HCT116 (cell line): ENCODE data around the gene CGB7. TPM values are rescaled to one million over a fixed set of nuclear protein-coding genes. Genes with fewer than 3 reads are reported as not detected.
"Not testable (repeated sequence)": the region's sequence is repeated elsewhere in the genome, so short reads cannot be mapped to it uniquely, and the experiment has no call there.

Experiments used
- ATAC-seq: fragments of 200-7000 bp; cut with Tn5 transposase; 2 replicates; pipeline ENCODE4 v1.9.1; 2020; ENCODE audit warnings: mild to moderate bottlenecking, moderate library complexity
- BruUV-seq: library from RNA; stranded (reverse); fragments of 400-500 nt; replicated peaks from 2 replicates; lab custom pipeline; 2021; lab: Mats Ljungman, UMichigan
- CTCF ChIA-PET: fragments of 300-600 bp; sonication (Branson Sonifier 250); formaldehyde crosslinking; loops from one replicate; lab custom pipeline; 2021; ENCODE audit warnings: antibody characterized with exemption; lab: Charles Lee
- POLR2A ChIA-PET: fragments of 300-600, 350-600 bp; sonication (Branson Sonifier 250); formaldehyde crosslinking; loops from one replicate; lab custom pipeline; 2021; ENCODE audit warnings: antibody characterized with exemption; lab: Charles Lee
- RAD21 ChIA-PET, 2 experiments: fragments of 300-600 bp; sonication (Branson Sonifier 250); formaldehyde crosslinking; loops; one replicate each; lab custom pipeline; 2023; ENCODE audit warnings: low total read pairs in 2 of 2; ENCODE audit not compliant: uncharacterized antibody in 2 of 2, unreplicated experiment in 2 of 2, low non-redundant PET in 1 of 2; lab: Charles Lee
- DNase-seq: peaks from one replicate; pipeline ENCODE4 v3.0.0-alpha.2; 2010; ENCODE audit warnings: low read depth, low spot score
- H2AFZ ChIP-seq: fragments of 200-600 bp; shearing (Covaris generic), sonication (generic); 2 replicates; pipeline ENCODE4 v1.6.1; 2017; ENCODE audit warnings: low read depth, mixed run types, mixed read lengths, antibody characterized with exemption, low read length; ENCODE audit not compliant: poor library complexity, severe bottlenecking
- H3K27ac ChIP-seq: 2 replicates; pipeline ENCODE4 v1.5.1; 2012; ENCODE audit warnings: low read depth, low read length
- H3K27me3 ChIP-seq: fragments of 200-600 bp; sonication (generic); 2 replicates; pipeline ENCODE4 v1.6.1; 2016; ENCODE audit warnings: mixed run types, low read length, mixed read lengths; ENCODE audit not compliant: insufficient read depth
- H3K36me3 ChIP-seq, 2 experiments: fragments of 200-500 bp in 1 of 2; fragments of 200-600 bp in 1 of 2; sonication (Bioruptor generic) in 1 of 2; sonication (generic) in 1 of 2; 2 replicates each; pipeline versions ENCODE4 v1.5.1 to v1.6.1; 2014 to 2016; ENCODE audit warnings: low read length in 2 of 2, inconsistent platforms in 1 of 2, mixed read lengths in 1 of 2, mixed run types in 1 of 2; ENCODE audit not compliant: insufficient read depth in 2 of 2, control insufficient read depth in 1 of 2
- H3K4me1 ChIP-seq, 2 experiments: fragments of 200-600 bp in 1 of 2; sonication (generic) in 1 of 2; 2 replicates each; pipeline versions ENCODE4 v1.5.1 to v1.6.1; 2012 to 2017; ENCODE audit warnings: low read length in 2 of 2, inconsistent platforms in 1 of 2, mild to moderate bottlenecking in 1 of 2, mixed read lengths in 1 of 2, mixed run types in 1 of 2, moderate library complexity in 1 of 2; ENCODE audit not compliant: insufficient read depth in 2 of 2, control insufficient read depth in 1 of 2
- H3K4me2 ChIP-seq: fragments of 200-600 bp; sonication (generic); 2 replicates; pipeline ENCODE4 v1.6.1; 2017; ENCODE audit warnings: mixed run types, low read length, mixed read lengths
- H3K4me3 ChIP-seq, 2 experiments: fragments of 200-600 bp in 1 of 2; sonication (generic) in 1 of 2; replicated peaks in 1 of 2; 2 replicates each; pipeline ENCODE4 v1.5.1; 2011 to 2016; ENCODE audit warnings: low read length in 2 of 2, control low read depth in 1 of 2, low read depth in 1 of 2, mild to moderate bottlenecking in 1 of 2, mixed read lengths in 1 of 2, mixed run types in 1 of 2
- H3K79me2 ChIP-seq: fragments of 200-600 bp; sonication (generic); 2 replicates; pipeline ENCODE4 v1.6.1; 2017; ENCODE audit warnings: mild to moderate bottlenecking, mixed run types, low read length, moderate library complexity, mixed read lengths; ENCODE audit not compliant: insufficient read depth
- H3K9ac ChIP-seq: fragments of 200-600 bp; sonication (generic); 2 replicates; pipeline ENCODE4 v1.6.1; 2016; ENCODE audit warnings: low read length, mixed read lengths
- H3K9me2 ChIP-seq: fragments of 200-600 bp; sonication (generic), shearing (Covaris generic); 2 replicates; pipeline ENCODE4 v1.6.1; 2017; ENCODE audit warnings: mixed run types, mild to moderate bottlenecking, moderate library complexity; ENCODE audit not compliant: insufficient read depth
- H3K9me3 ChIP-seq, 2 experiments: fragments of 200-500 bp in 1 of 2; fragments of 200-600 bp in 1 of 2; sonication (Bioruptor generic) in 1 of 2; sonication (generic) in 1 of 2; 2 replicates each; pipeline ENCODE4 v1.6.1; 2014 to 2017; ENCODE audit warnings: low read length in 2 of 2, mixed read lengths in 2 of 2, inconsistent platforms in 1 of 2, low read depth in 1 of 2, mild to moderate bottlenecking in 1 of 2, mixed run types in 1 of 2, moderate library complexity in 1 of 2; ENCODE audit not compliant: control insufficient read depth in 1 of 2, insufficient read depth in 1 of 2
- H4K20me1 ChIP-seq: fragments of 200-600 bp; sonication (generic), shearing (Covaris generic); 2 replicates; pipeline ENCODE4 v1.6.1; 2017; ENCODE audit warnings: mixed run types, mild to moderate bottlenecking, moderate library complexity; ENCODE audit not compliant: insufficient read depth
- ATF3 ChIP-seq: IDR thresholded peaks from 2 replicates; pipeline ENCODE4 v1.6.1; 2012
- CEBPB ChIP-seq: IDR thresholded peaks from 2 replicates; pipeline ENCODE4 v1.6.1; 2012; ENCODE audit warnings: low read depth
- CTCF ChIP-seq, 3 experiments: fragments of 200-600 bp in 1 of 3; sonication (generic) in 1 of 3; IDR thresholded peaks in 2 of 3; conservative IDR thresholded peaks in 1 of 3; 2 replicates each; pipeline ENCODE4 v1.5.1; 2012 to 2017; ENCODE audit warnings: low read depth in 2 of 3, low read length in 2 of 3, antibody characterized with exemption in 1 of 3, borderline replicate concordance in 1 of 3, control low read depth in 1 of 3, mild to moderate bottlenecking in 1 of 3, mixed read lengths in 1 of 3, mixed run types in 1 of 3, moderate library complexity in 1 of 3; ENCODE audit not compliant: insufficient read depth in 1 of 3
- EZH2 ChIP-seq: fragments of 200-600 bp; sonication (generic); IDR thresholded peaks from 2 replicates; pipeline ENCODE4 v1.6.1; 2017; ENCODE audit warnings: antibody characterized with exemption, mixed run types
- FOSL1 ChIP-seq: IDR thresholded peaks from 2 replicates; pipeline ENCODE4 v1.6.1; 2012; ENCODE audit warnings: low read depth
- JUND ChIP-seq: IDR thresholded peaks from 2 replicates; pipeline ENCODE4 v1.6.1; 2012
- POLR2A ChIP-seq: IDR thresholded peaks from 2 replicates; pipeline ENCODE4 v1.7.0; 2011; ENCODE audit warnings: borderline replicate concordance; ENCODE audit not compliant: insufficient read depth, insufficient read length; ENCODE audit errors: extremely low read depth
- POLR2AphosphoS5 ChIP-seq: IDR thresholded peaks from 2 replicates; pipeline ENCODE4 v1.6.1; 2011; ENCODE audit warnings: mild to moderate bottlenecking, low read depth, low read length, moderate library complexity
- SP1 ChIP-seq: IDR thresholded peaks from 2 replicates; pipeline ENCODE4 v1.6.1; 2012; ENCODE audit warnings: low read depth
- SRF ChIP-seq: IDR thresholded peaks from 2 replicates; pipeline ENCODE4 v1.6.1; 2012; ENCODE audit warnings: low read depth
- intact Hi-C: fragments of 100-400 bp; cut with micrococcal nuclease; formaldehyde crosslinking; loops from 2 replicates; pipeline ENCODE4 v1.10.0; 2022
- total RNA-seq: library from RNA; stranded (reverse); gene quantifications from one replicate; pipeline ENCODE4 v1.2.1, GENCODE V29; 2021; ENCODE audit not compliant: unreplicated experiment

Gene CGB7
- total RNA-seq, 1 experiment from 2014 or later, result 5.4 TPM

GRCh38 chr19:49043548-49043947 is 14.0 kb downstream of the CGB7 start, which contains the start of gene CGB5:
TSS of gene CGB5 (plus strand) at chr19:49043848. CDS start at chr19:49044210, 362 bp downstream.
- RAD21 ChIA-PET, H3K4me3 ChIP-seq, H4K20me1 ChIP-seq, H3K79me2 ChIP-seq, H3K9me2 ChIP-seq, POLR2A ChIA-PET, H3K9ac ChIP-seq, DNase-seq, intact Hi-C loops, CTCF ChIA-PET, H2AFZ ChIP-seq, ATAC-seq, BruUV-seq, H3K36me3 ChIP-seq, H3K9me3 ChIP-seq, H3K27me3 ChIP-seq: not testable (repeated sequence)
- Histone ChIP-seq H3K4me2 (peak within 1 kb of the TSS; percentile 70), H3K4me1 (peaks cover 19 to 38% of the 10 kb centered on the region in 2 experiments), H3K27ac (peak within 1 kb of the TSS; percentile 31; the same call in 1 of the 2 replicates)

GRCh38 chr19:49042666-49043065 is 14.9 kb downstream of the CGB7 start:
- H3K27me3 ChIP-seq, RAD21 ChIA-PET, H4K20me1 ChIP-seq, H3K79me2 ChIP-seq, H3K9me2 ChIP-seq, DNase-seq, BruUV-seq, H3K4me3 ChIP-seq, CTCF ChIA-PET, H3K9me3 ChIP-seq, intact Hi-C loops, H3K36me3 ChIP-seq, ATAC-seq, H2AFZ ChIP-seq: not testable (repeated sequence)
- POLR2A ChIA-PET, result interaction anchor here (0.6 kb wide), 1 partner anchor 436 kb away, joined by 3 read pairs; no protein-coding TSS in a partner anchor
- Histone ChIP-seq H3K4me1 (peaks cover 25 to 45% of the 10 kb centered on the region in 2 experiments), H3K9ac (peak overlapping the region; percentile 45), H3K27ac (peak overlapping the region; percentile 31; the same call in 1 of the 2 replicates), H3K4me2 (peak overlapping the region; percentile 70)

- H3K27ac ChIP-seq, result peak overlapping the region; percentile 31
- POLR2A ChIA-PET, result interaction anchor here (0.6 kb wide), 1 partner anchor 437 kb away, joined by 3 read pairs; no protein-coding TSS in a partner anchor
- no peaks in the 10 kb centered on the region for H3K9me3 ChIP-seq
- H4K20me1 ChIP-seq, result no peaks in the 10 kb centered on the region
- peak overlapping the region; percentile 70 for H3K4me2 ChIP-seq
- peak overlapping the region; percentile 45 for H3K9ac ChIP-seq
- no peaks in the 10 kb centered on the region for H3K27me3 ChIP-seq
- no peak overlapping the region for H3K4me3 ChIP-seq
- H3K9me2 ChIP-seq, result no peaks in the 10 kb centered on the region
- intact Hi-C loops, result no loop called here
- BruUV-seq, result no TSS peak
- CTCF ChIA-PET, result no interaction called here
- H3K79me2 ChIP-seq, result no peaks in the 10 kb centered on the region
- H3K36me3 ChIP-seq, result no peaks in the 10 kb centered on the region
- DNase-seq (no peak), ATAC-seq (peak; percentile 68)
- no peak overlapping the region for H2AFZ ChIP-seq
- peaks cover 25 to 45% of the 10 kb centered on the region in 2 experiments for H3K4me1 ChIP-seq
- RAD21 ChIA-PET, result no interaction called here
- TF ChIP-seq JUND, result peak; percentile 62
- TF ChIP-seq SP1, result peak; percentile 47
- 0 out of 2 replicates have a peak, but pooled peaks have one; percentile 16 for TF ChIP-seq POLR2AphosphoS5
- TF ChIP-seq CEBPB, result no peak
- TF ChIP-seq CTCF (IDR thresholded peaks at IDR 0.05 in 2 of 3, conservative IDR thresholded peaks at IDR 0.05 in 1 of 3; ENCODE audit: borderline replicate concordance in 1 of 3, insufficient read depth in 1 of 3, low read depth in 2 of 3, low read length in 2 of 3), result no peak
- TF ChIP-seq ATF3, result no peak
- no peak for TF ChIP-seq SRF
- no peak for TF ChIP-seq EZH2
- TF ChIP-seq FOSL1, result peak; percentile 65
- TF ChIP-seq POLR2A, result no peak
Measured at GRCh38 chr19:49042177-49042576, 15.4 kb downstream of the CGB7 start.
